Stimulated activated CD8-positive, alpha-beta memory T cell treated with anti-CD3 and anti-CD28 coated beads, Interleukin-15, amount 100 ng/mL, for 24 hours (primary cell): ENCODE results near the gene DNAH17.

Source experiments
- DNase-seq: peaks from one replicate; pipeline ENCODE4 v3.0.0-alpha.2; 2020; ENCODE audit warnings: low read depth

DNAH17 gene, protein sequence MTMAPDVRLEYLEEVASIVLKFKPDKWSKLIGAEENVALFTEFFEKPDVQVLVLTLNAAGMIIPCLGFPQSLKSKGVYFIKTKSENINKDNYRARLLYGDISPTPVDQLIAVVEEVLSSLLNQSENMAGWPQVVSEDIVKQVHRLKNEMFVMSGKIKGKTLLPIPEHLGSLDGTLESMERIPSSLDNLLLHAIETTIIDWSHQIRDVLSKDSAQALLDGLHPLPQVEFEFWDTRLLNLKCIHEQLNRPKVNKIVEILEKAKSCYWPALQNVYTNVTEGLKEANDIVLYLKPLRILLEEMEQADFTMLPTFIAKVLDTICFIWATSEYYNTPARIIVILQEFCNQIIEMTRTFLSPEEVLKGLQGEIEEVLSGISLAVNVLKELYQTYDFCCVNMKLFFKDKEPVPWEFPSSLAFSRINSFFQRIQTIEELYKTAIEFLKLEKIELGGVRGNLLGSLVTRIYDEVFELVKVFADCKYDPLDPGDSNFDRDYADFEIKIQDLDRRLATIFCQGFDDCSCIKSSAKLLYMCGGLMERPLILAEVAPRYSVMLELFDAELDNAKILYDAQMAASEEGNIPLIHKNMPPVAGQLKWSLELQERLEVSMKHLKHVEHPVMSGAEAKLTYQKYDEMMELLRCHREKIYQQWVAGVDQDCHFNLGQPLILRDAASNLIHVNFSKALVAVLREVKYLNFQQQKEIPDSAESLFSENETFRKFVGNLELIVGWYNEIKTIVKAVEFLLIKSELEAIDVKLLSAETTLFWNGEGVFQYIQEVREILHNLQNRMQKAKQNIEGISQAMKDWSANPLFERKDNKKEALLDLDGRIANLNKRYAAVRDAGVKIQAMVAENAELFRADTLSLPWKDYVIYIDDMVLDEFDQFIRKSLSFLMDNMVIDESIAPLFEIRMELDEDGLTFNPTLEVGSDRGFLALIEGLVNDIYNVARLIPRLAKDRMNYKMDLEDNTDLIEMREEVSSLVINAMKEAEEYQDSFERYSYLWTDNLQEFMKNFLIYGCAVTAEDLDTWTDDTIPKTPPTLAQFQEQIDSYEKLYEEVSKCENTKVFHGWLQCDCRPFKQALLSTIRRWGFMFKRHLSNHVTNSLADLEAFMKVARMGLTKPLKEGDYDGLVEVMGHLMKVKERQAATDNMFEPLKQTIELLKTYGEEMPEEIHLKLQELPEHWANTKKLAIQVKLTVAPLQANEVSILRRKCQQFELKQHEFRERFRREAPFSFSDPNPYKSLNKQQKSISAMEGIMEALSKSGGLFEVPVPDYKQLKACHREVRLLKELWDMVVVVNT (N-terminal part only)

DNA sequence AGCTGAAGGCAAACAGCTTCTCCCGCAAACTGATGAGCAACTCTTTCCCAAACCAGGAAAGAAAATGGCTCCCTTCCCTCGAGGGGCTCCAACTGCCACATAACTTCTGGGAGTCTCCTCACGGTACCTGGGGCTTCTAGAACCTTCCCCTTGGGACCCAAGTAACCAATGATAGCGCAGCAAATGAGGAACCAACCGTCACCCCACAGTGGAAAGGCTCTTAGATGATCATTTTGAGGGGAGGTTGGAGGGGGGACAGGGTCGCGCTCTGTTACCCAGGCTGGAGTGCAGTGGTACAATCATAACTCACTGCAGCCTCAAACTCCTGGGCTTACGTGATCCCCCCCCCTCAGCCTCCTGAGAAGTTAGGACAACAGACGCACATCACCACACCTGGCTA, at the start of gene DNAH17:
Gene DNAH17 (minus strand): TSS at position 101 of the 400 bp plus-strand sequence. CDS start 2,339 bp downstream, outside the sequence.
- DNase-seq: no peak

DNA sequence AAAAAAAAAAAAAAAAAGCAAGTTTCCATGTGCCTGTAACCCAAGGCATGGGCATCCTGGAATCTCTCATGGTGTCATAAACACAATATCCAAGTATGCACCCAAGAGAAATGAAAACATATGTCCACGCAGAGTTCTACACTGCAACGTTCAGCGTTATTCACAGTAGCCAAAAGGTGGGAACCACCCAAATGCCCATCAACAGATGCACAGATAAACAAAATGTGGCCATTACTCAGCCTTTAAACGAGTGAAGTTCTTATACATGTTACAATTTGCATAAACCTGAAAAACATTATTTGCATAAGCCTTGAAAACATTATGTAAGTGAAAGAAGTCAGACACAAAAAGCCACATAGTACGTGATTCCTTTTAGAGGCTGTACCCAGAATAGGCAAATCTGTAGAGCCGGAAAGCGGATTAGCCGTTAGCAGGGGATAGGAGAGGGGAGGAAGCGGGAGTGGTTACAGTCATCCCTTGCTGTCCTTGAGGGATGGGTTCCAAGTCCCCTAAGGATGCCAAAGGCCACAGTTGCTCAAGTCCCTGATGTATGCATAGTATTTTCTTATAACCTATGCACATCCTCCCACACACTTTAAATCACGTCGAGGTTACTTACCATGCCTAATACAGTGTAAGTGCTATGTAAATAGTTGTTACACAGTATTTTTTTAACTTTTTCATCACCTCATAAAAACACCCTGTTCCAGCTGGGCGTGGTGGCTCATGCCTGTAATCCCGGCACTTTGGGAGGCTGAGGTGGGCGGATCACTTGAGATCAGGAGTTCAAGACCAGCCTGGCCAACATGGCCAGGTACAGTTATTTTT, 47.3 kb upstream of the DNAH17 start:
- no peak for DNase-seq

DNA sequence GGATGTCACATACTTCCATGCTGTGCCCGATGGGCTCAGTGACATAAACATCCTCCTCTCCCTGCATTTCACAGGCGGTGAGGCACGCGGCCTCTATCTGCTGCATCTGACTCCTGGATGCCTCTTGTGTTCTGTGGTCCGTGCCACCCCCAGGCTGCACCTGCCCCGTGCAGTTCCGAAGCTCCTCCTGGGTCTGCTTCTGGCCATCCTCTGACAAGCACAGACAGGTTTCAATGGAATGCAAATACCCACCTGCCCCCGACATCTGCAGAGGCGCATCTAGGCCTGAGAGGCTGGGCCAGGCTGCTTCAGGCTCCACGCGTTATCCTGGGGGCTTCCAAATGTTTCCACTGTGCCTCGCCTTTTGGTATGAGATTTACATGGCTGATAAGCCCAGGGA, 46.3 kb upstream of the DNAH17 start:
- no peak for DNase-seq

- DNase-seq: no peak
Measured at GRCh38 chr17:78622491-78623265, 45.5 kb upstream of the DNAH17 start.

DNA sequence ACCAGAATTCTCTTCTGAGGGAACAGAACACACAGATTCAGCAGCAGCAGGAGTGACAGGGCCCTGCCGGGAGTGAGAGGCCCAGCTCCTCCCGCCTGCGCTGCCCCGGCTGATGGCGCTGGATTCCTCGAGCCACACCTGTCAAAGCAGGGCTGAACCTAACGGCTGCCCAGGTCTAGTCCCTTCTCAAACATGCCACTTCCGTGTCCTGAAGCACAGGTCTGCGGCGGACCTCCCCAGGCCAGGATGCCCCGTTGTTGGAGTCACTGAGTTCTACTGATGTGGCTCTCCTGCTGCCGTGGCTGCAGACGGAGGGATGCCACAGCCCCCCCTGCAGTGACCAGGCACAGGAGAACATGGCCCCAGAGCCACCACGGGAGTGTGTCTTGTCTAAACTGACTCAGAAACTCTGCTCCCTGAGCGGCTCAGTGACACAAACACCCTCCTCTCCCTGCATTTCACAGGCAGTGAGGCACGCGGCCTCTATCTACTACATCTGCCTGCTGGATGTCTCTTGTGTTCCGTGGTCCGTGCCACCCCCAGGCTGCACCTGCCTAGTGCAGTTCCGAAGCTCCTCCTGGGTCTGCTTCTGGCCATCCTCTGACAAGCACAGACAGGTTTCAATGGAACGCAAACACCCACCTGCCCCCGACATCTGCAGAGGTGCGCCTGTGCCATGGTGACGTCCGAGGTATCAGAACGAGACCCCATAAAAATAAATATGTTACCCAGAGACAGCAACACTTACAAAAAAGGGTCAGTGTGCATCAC, 44.7 kb upstream of the DNAH17 start:
- DNase-seq: no peak

GRCh38 chr17:78620099-78620498, 42.9 kb upstream of the DNAH17 start:
- no peak for DNase-seq

DNA sequence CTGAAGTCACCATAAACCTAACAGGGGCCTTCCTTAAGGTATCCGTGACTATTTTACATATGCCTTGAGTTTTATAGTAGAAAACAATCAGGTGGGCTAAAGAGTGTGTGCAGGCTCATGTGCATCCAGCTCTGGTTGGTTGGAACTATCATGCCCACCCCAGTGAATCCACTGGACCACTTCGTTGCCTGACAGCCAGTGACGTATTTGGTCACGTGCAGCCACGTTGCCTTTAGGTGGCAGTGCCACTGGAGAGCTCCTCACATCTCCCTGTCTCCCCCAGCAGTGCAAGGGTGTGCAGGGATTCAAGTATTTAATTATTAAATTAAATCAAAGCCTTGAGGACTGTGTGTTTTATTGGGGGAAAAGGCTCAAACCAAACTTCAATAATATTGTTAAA, 42.1 kb upstream of the DNAH17 start:
- DNase-seq: no peak

- DNase-seq: no peak
Measured at GRCh38 chr17:78618264-78619066, 41.3 kb upstream of the DNAH17 start.

DNA sequence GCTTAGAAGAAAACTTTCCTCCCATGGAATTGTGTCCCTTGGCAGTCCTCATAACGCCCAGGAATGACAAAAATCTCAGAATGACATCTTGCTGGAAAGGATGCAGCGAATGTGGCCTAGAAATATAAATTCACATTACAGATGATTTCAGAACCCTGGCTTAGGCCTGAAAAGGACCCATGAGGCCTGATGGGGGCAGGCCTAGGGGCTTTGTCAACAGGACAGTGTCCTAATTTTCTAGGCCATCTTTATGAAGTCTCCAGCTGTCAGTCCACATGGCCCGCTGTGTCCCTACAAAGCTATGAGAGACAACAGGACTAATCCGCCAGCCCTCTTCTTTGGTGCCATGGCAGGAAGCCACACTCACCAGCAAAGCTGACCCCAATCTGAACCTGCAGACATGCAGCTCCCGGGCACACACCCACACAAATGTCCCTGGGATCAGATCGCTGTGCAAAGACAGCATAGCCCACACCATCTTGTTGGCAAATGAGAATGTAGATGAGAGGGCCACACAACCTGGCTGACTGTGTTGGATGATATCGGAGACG, 40.4 kb upstream of the DNAH17 start:
- no peak for DNase-seq

GRCh38 chr17:78616946-78617345, 39.8 kb upstream of the DNAH17 start:
- no peak for DNase-seq

DNA sequence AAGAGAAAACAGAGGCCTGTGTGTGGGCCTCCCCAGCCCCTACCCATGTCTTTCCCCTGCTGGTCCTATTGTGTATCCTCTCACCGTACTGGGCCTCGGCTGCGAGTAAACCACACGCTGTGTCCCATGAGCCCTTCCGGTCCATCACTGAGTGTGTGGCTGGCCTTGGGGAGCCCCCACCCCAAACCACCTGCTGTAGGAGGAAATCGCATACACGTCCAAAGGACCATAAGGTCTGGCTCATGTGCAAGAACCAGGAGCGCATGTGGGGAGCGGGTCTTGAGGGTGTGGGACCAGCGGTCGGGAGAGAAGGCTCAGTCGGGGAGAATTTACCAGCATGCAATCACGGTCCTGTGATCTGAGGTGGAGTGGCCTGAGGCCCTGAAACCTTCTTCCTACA, 38.4 kb upstream of the DNAH17 start:
- DNase-seq: no peak

DNA sequence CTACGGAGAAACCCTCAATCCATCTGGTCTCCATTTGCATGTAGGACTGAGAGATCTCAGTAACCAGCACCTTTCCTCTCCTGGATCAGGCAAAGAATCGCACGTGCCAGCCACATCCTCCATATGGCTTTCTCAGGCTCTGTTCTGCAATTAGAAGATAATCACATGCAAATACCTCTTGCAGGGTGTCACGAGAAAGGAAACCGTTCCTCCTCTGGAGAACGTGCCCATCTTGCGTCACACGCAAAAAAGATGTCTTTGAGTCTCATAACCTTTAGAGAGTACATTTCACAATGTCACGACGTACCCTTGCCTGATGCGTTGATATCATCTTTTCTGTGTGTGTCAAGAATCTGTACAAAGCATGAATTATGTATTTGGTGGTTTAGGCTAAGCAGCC, 36.2 kb upstream of the DNAH17 start:
- no peak for DNase-seq

DNA sequence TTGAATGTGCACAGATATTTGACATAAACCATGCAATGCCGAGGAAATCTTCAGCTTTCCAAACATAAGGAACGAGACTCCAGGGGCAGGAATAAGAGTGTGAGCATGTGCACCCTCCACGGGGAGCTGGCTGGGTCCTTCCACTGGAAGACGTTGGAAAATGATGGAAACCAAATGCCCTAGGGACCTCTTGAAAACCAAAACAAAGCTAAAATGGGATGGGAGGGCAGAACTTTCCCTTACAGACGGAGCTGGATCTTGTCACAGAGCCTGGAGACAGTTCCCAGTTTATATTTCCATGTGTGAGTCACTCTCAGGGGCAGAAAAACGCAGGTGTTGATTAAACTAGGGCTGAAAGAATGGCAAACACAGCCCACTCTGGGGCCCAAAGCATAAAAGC, 34.4 kb upstream of the DNAH17 start:
- DNase-seq: no peak

DNA sequence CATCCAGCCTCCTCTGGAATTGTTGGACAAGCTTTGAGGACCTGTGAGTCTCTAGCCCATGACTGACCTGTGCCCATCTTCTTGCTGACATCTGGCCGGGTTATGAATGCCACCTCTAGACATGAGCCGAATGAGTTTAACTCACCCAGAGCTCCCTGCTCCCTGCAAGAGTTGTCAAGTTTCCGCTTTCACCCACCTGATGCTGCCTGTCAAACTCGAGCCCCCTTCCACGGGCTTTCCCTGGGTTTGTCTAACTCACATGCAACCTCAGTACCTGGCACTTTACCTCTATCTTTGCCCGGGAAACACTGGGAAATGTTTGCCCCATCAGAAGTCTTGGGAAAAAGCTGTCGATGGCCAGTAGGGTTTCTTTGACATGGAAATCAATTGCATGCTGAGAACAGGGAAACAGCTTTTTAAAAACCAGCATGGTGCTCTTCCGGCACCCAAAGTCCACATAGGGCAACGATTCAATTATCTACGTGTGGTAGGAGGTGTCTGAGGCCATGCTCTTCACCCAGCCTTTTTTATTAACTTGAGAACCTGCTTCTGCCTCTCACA, 33.8 kb upstream of the DNAH17 start:
- no peak for DNase-seq

DNA sequence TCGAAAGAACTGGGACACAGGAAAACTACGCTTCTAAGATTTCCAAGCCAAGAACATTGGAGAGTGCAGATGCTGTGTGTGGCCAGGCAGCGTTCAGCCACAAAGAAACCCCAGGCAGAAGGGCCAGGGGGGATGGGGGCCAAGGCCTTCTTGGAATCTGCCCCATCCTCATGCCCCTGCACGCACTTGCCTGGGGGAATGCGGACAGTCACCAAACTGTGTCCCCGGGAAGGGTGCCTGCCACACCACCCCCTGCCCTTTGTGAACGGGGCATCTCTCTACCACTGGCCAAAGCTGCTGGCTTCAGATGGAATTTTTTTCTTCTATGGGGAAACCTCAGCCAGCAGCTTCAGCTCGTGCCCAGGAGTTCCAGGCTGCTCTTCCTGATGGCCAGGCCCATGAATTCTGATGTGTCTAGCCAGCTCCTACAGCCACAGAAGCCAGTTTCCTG, 32.0 kb upstream of the DNAH17 start:
- DNase-seq: no peak

GRCh38 chr17:78608804-78609186, 31.6 kb upstream of the DNAH17 start:
- DNase-seq: no peak

- DNase-seq: no peak
Measured at GRCh38 chr17:78608122-78608803, 31.1 kb upstream of the DNAH17 start.

GRCh38 chr17:78607038-78607437, 29.8 kb upstream of the DNAH17 start:
- DNase-seq: no peak
